ENCODE measurements around the gene FXYD1.

Gene FXYD1

GRCh38 chr19:35132254-35132653 lies 6.4 kb upstream of the FXYD1 start:
- H3K27me3 ChIP-seq (ENCODE audit: insufficient read depth, poor library complexity, severe bottlenecking): no peaks in the 10 kb centered on the region
- no peak overlapping the region for H3K4me3 ChIP-seq (replicated peaks; ENCODE audit: insufficient read depth, low read length)
- H3K27ac ChIP-seq (replicated peaks): no peak overlapping the region
- no peak for TF ChIP-seq CTCF (IDR thresholded peaks at IDR 0.05; ENCODE audit: insufficient read depth, low read length)
- TF ChIP-seq REST (IDR thresholded peaks at IDR 0.05; ENCODE audit: insufficient replicate concordance, low read depth): no peak
- no peak for TF ChIP-seq POLR2AphosphoS5 (IDR thresholded peaks at IDR 0.05; ENCODE audit: low read depth)
- TF ChIP-seq GABPA (IDR thresholded peaks at IDR 0.05; ENCODE audit: low read depth): no peak
- TF ChIP-seq SPI1 (IDR thresholded peaks at IDR 0.05; ENCODE audit: borderline replicate concordance, low read depth): no peak
- no peak for DNase-seq (ENCODE audit: low read depth in 1 of 2, low spot score in 1 of 2)

- no peak for DNase-seq (ENCODE audit: low read depth in 1 of 2, low spot score in 1 of 2)
- TF ChIP-seq REST (IDR thresholded peaks at IDR 0.05; ENCODE audit: insufficient replicate concordance, low read depth) (no peak), SPI1 (IDR thresholded peaks at IDR 0.05; ENCODE audit: borderline replicate concordance, low read depth) (no peak), POLR2AphosphoS5 (IDR thresholded peaks at IDR 0.05; ENCODE audit: low read depth) (no peak), CTCF (IDR thresholded peaks at IDR 0.05; ENCODE audit: insufficient read depth, low read length) (no peak), GABPA (IDR thresholded peaks at IDR 0.05; ENCODE audit: low read depth) (no peak)
- Histone ChIP-seq H3K27me3 (ENCODE audit: insufficient read depth, poor library complexity, severe bottlenecking) (no peaks in the 10 kb centered on the region), H3K27ac (replicated peaks) (no peak overlapping the region), H3K4me3 (replicated peaks; ENCODE audit: insufficient read depth, low read length) (no peak overlapping the region)
Measured at GRCh38 chr19:35133826-35134225, 4.8 kb upstream of the FXYD1 start.

GRCh38 chr19:35134601-35135242 lies 3.9 kb upstream of the FXYD1 start, which contains the start of gene LGI4:
Gene LGI4 (minus strand): TSS chr19:35135059. CDS start chr19:35134680, 379 bp downstream.
- DNase-seq (ENCODE audit: low read depth in 1 of 2, low spot score in 1 of 2): no peak
- no peak within 1 kb of the TSS for H3K27ac ChIP-seq (replicated peaks)
- TF ChIP-seq GABPA (IDR thresholded peaks at IDR 0.05; ENCODE audit: low read depth) (no peak), POLR2AphosphoS5 (IDR thresholded peaks at IDR 0.05; ENCODE audit: low read depth) (no peak), REST (IDR thresholded peaks at IDR 0.05; ENCODE audit: insufficient replicate concordance, low read depth) (no peak), CTCF (IDR thresholded peaks at IDR 0.05; ENCODE audit: insufficient read depth, low read length) (no peak), SPI1 (IDR thresholded peaks at IDR 0.05; ENCODE audit: borderline replicate concordance, low read depth) (no peak)
- H3K27me3 ChIP-seq (ENCODE audit: insufficient read depth, poor library complexity, severe bottlenecking): no peaks in the 10 kb centered on the region
- H3K4me3 ChIP-seq (replicated peaks; ENCODE audit: insufficient read depth, low read length): no peak within 1 kb of the TSS
